GM23338 (cell line): ENCODE results near the gene MYOF. TPM values are rescaled to one million over a fixed set of nuclear protein-coding genes. Genes with fewer than 3 reads are reported as not detected.

Experiments
- ATAC-seq: fragments of 200-7000 bp; cut with Tn5 transposase; 3 replicates; pipeline ENCODE4 v1.9.1; 2020
- DNase-seq: peaks from one replicate; pipeline ENCODE4 v3.0.0-alpha.2; 2015; ENCODE audit warnings: low spot score
- H2AFZ ChIP-seq: fragments of 200-600 bp; sonication (generic); 2 replicates; pipeline ENCODE4 v1.8.0; 2016; ENCODE audit warnings: antibody characterized with exemption, mild to moderate bottlenecking, moderate library complexity
- H3F3A ChIP-seq: fragments of 200-600 bp; sonication (generic); replicated peaks from 2 replicates; pipeline ENCODE4 v1.8.0; 2017; ENCODE audit warnings: antibody characterized with exemption, mixed run types, low read depth
- H3K27ac ChIP-seq: fragments of 200-600 bp; sonication (generic); 2 replicates; pipeline ENCODE4 v1.6.1; 2016; ENCODE audit warnings: low read depth
- H3K27me3 ChIP-seq: fragments of 200-600 bp; sonication (generic); 2 replicates; pipeline ENCODE4 v1.8.0; 2016; ENCODE audit warnings: mild to moderate bottlenecking, mixed run types, moderate library complexity; ENCODE audit not compliant: insufficient read depth
- H3K36me3 ChIP-seq: fragments of 200-600 bp; sonication (generic); 2 replicates; pipeline ENCODE4 v1.8.0; 2016; ENCODE audit warnings: mild to moderate bottlenecking; ENCODE audit not compliant: insufficient read depth
- H3K4me1 ChIP-seq: fragments of 200-600 bp; sonication (generic); 2 replicates; pipeline ENCODE4 v1.8.0; 2016; ENCODE audit warnings: mild to moderate bottlenecking, moderate library complexity; ENCODE audit not compliant: insufficient read depth
- H3K4me2 ChIP-seq: fragments of 200-600 bp; sonication (generic); 2 replicates; pipeline ENCODE4 v1.7.1; 2017; ENCODE audit warnings: mixed run types
- H3K4me3 ChIP-seq: fragments of 200-600 bp; sonication (generic); 2 replicates; pipeline ENCODE4 v1.6.1; 2016; ENCODE audit warnings: mixed run types
- H3K79me2 ChIP-seq: fragments of 200-600 bp; sonication (generic); replicated peaks from 2 replicates; pipeline ENCODE4 v1.8.0; 2017; ENCODE audit warnings: mild to moderate bottlenecking; ENCODE audit not compliant: insufficient read depth
- H3K9me2 ChIP-seq: fragments of 200-600 bp; sonication (generic); 2 replicates; pipeline ENCODE4 v1.8.0; 2017; ENCODE audit not compliant: insufficient read depth
- H4K20me1 ChIP-seq: fragments of 200-600 bp; sonication (generic); replicated peaks from 2 replicates; pipeline ENCODE4 v1.8.0; 2017; ENCODE audit warnings: mild to moderate bottlenecking; ENCODE audit not compliant: insufficient read depth
- H3K27ac Mint-ChIP-seq: 2 replicates; pipeline ENCODE4 v1.8.0; 2020; ENCODE audit warnings: inconsistent platforms, mild to moderate bottlenecking, moderate library complexity, mixed read lengths
- H3K27me3 Mint-ChIP-seq: 3 replicates; pipeline ENCODE4 v1.8.0; 2022; ENCODE audit warnings: low read depth, mild to moderate bottlenecking, moderate library complexity, mixed read lengths, inconsistent platforms; ENCODE audit not compliant: insufficient read depth, poor library complexity
- H3K36me3 Mint-ChIP-seq: 3 replicates; pipeline ENCODE4 v1.8.0; 2021; ENCODE audit warnings: low read depth, mild to moderate bottlenecking, inconsistent platforms, moderate library complexity, mixed read lengths
- H3K4me1 Mint-ChIP-seq: 3 replicates; pipeline ENCODE4 v1.8.0; 2020; ENCODE audit warnings: mild to moderate bottlenecking, inconsistent platforms, mixed read lengths
- H3K4me3 Mint-ChIP-seq: 3 replicates; pipeline ENCODE4 v1.8.0; 2021; ENCODE audit warnings: moderate library complexity, mild to moderate bottlenecking, inconsistent platforms, mixed read lengths
- H3K9me3 Mint-ChIP-seq: 3 replicates; pipeline ENCODE4 v1.8.0; 2020; ENCODE audit warnings: moderate library complexity, mild to moderate bottlenecking, inconsistent platforms, mixed read lengths
- CREB1 ChIP-seq: fragments of 250-450 bp; sonication (Bioruptor Pico); IDR thresholded peaks from 2 replicates; pipeline ENCODE4 v1.5.0; 2020; ENCODE audit warnings: low read depth, mild to moderate bottlenecking, moderate library complexity
- CTCF ChIP-seq, 2 experiments: fragments of 200-600 bp in 1 of 2; sonication (generic) in 1 of 2; conservative IDR thresholded peaks; 2 replicates each; pipeline versions ENCODE4 v1.5.1 to v1.6.1; 2016 to 2017; ENCODE audit warnings: antibody characterized with exemption in 2 of 2, low read depth in 2 of 2, mild to moderate bottlenecking in 2 of 2, moderate library complexity in 1 of 2
- ETS1 ChIP-seq: IDR thresholded peaks from 2 replicates; pipeline ENCODE4 v1.6.1; 2016; ENCODE audit warnings: antibody characterized with exemption
- EZH2 ChIP-seq: fragments of 200-600 bp; sonication (generic); IDR thresholded peaks from one replicate; pipeline ENCODE4 v1.8.0; 2017; ENCODE audit warnings: antibody characterized with exemption, mild to moderate bottlenecking, low read depth; ENCODE audit not compliant: unreplicated experiment
- EZH2phosphoT487 ChIP-seq: fragments of 200-600 bp; sonication (generic); IDR thresholded peaks from one replicate; pipeline ENCODE4 v1.8.1; 2018; ENCODE audit warnings: antibody characterized with exemption; ENCODE audit not compliant: unreplicated experiment
- NANOG ChIP-seq: IDR thresholded peaks from 2 replicates; pipeline ENCODE4 v1.6.1; 2016; ENCODE audit warnings: antibody characterized with exemption, borderline replicate concordance
- POLR2AphosphoS5 ChIP-seq: IDR thresholded peaks from 2 replicates; pipeline ENCODE4 v1.6.1; 2016; ENCODE audit warnings: antibody characterized with exemption, low read depth
- REST ChIP-seq: IDR thresholded peaks from one replicate; pipeline ENCODE4 v1.6.1; 2018; ENCODE audit warnings: antibody characterized with exemption; ENCODE audit not compliant: unreplicated experiment
- ZNF331 ChIP-seq: fragments of 250-450 bp; sonication (Bioruptor Pico); IDR thresholded peaks from 2 replicates; pipeline ENCODE4 v1.5.0; 2020; ENCODE audit warnings: low read depth, mild to moderate bottlenecking, moderate library complexity
- polyA plus RNA-seq: library from polyadenylated mRNA; unstranded; fragments of >200 nt; fragmentation: Nextera tagmentation; extraction: Ambion mirVana; gene quantifications from 2 replicates; pipeline ENCODE4 v1.2.1, GENCODE V29; 2016
- total RNA-seq: library from RNA; depleted of rRNA; stranded (reverse); fragments of >200 nt; shearing (Covaris generic); gene quantifications from 2 replicates; pipeline ENCODE4 v1.2.3, GENCODE V29; 2014

The MYOF gene
- total and polyA plus RNA-seq, 2 experiments from 2014 or later, result 0.82 to 1.4 TPM

GRCh38 chr10:93440591-93441091 lies 41.5 kb downstream of the MYOF start (continued):
- no peak for TF ChIP-seq REST
- no peak for TF ChIP-seq CTCF (conservative IDR thresholded peaks at IDR 0.05; ENCODE audit: low read depth in 2 of 2)
- no peak for TF ChIP-seq POLR2AphosphoS5
- no peak for TF ChIP-seq ZNF331
- no peak for TF ChIP-seq EZH2phosphoT487
- TF ChIP-seq EZH2, result no peak
- TF ChIP-seq ETS1, result no peak
- TF ChIP-seq NANOG, result no peak

- no peak for TF ChIP-seq REST
- TF ChIP-seq CREB1 (CRISPR knock-in tag), result 0 out of 2 replicates have a peak, but pooled peaks have one; percentile 10
- no peaks in the 10 kb centered on the region for H3K79me2 ChIP-seq
- peaks cover 6% of the 10 kb centered on the region; the same call in 1 of the 2 replicates for H3F3A ChIP-seq
- no peaks in the 10 kb centered on the region for H3K36me3 ChIP-seq
- peak overlapping the region; percentile 95 for H3K27ac Mint-ChIP-seq
- H3K4me3 ChIP-seq, result peak overlapping the region; percentile 45
- H3K36me3 Mint-ChIP-seq, result no peaks in the 10 kb centered on the region
- H2AFZ ChIP-seq, result no peak overlapping the region; the same call in 1 of the 2 replicates
- no peaks in the 10 kb centered on the region; the same call in 2 of the 3 replicates for H3K9me3 Mint-ChIP-seq
- H3K27me3 Mint-ChIP-seq, result peaks cover 13% of the 10 kb centered on the region
- peak; percentile 74 for ATAC-seq
- H4K20me1 ChIP-seq, result no peaks in the 10 kb centered on the region
- H3K4me2 ChIP-seq, result peak overlapping the region; percentile 77
- peaks cover 37% of the 10 kb centered on the region for H3K4me1 ChIP-seq
- peak overlapping the region; percentile 70 for H3K4me3 Mint-ChIP-seq
- H3K27ac ChIP-seq, result peak overlapping the region; percentile 89
- no peaks in the 10 kb centered on the region for H3K9me2 ChIP-seq
- peak; percentile 95 for DNase-seq
- H3K27me3 ChIP-seq, result no peaks in the 10 kb centered on the region
- peaks cover 68% of the 10 kb centered on the region for H3K4me1 Mint-ChIP-seq
Observed at GRCh38 chr10:93438613-93439253, 43.4 kb downstream of the MYOF start.
